Stimulated activated CD4-positive, alpha-beta T cell treated with anti-CD3 and anti-CD28 coated beads, Interleukin-12 subunit alpha, Interleukin-12 subunit beta, amount 100 ng/mL, for 48 hours (primary cell): ENCODE data around the gene CHIT1.

Experiments used
- DNase-seq, 3 donors: peaks; one replicate each; pipeline ENCODE4 v3.0.0-alpha.2; 2020; ENCODE audit warnings: low read depth in 2 of 3, low spot score in 1 of 3

CHIT1 gene

GRCh38 chr1:203175827-203176241, 53.6 kb downstream of the CHIT1 start:
- no peak for DNase-seq

DNA sequence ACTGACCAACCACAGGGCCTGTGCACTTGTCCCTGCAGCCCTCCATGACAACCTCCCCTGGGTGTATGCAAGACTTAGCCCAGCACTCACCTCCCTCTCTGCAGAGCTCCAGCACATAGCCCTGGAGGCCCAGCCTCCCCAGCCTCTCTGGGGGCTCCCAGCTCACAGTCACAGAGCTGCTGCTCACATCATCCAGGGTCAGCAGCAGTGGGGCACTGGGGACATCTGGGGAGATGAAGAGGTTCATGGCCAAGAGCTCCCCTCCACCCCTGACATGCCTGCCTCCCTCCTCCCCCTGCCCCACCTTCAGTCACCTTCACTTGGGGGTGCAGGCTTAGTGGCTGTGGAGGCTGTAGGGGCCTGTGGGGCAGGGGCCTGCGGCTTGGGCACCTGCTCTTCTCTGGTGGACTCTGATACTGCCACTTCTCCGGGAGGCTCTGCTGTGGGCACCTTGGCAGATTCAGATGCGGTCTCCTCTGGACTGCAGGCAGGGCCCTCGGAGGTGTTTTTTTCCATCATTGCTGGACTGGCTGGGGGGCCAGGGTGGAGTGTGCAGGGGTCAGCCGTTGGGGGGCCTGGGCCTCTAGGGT, 54.1 kb downstream of the CHIT1 start, which contains the start of gene MYBPH:
TSS of gene MYBPH (minus strand) at position 590 of the 590 bp plus-strand sequence. CDS start at position 519, 71 bp downstream.
- DNase-seq, result no peak

GRCh38 chr1:203174324-203174985, 55.0 kb downstream of the CHIT1 start:
- DNase-seq, result no peak

DNA sequence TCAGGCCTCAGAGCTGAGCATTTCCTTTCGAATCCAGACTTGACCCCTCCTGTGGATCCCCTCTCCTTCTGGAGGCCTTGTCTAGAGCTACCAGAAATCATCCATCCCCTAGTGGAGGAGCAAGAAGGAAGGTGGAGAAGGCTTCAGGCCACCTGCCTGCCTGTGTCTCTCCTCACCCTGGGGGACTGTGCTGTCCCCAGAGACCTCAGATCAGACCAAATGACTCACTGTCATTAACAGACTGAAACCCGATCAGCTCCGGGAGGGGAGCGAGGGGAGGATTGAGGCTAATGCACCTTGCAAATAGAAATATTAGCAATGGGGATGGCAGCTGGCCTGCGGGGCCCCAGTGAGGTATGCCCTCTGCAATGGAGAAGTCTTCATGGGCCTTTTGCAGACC, 55.9 kb downstream of the CHIT1 start:
- DNase-seq, result no peak

DNA sequence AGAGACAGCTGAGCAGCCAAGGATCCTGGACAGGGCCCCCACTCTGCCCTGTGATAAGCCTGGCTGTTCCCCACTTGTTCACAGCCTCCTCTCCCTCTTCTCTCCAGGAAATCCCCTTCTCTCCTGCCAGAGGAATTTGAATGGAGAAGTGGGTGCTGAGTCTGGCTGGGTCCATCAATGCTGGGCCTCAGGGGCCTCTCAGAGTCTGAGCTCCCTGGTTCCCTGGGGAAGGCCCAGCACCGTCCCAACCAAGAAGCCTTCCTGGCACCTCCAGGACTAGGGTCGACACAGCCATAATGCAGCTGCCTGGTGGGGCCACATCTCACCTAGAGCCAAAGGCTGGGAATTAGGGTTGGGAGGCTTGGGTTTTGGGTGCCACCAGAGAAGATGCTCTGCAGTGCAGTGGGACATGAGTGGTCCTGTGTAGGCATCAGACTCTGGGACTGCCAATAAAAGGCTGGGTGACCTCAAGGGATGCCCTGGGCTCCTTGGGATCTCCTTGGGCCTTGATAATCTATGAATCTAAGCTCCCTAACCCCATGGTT, 56.4 kb downstream of the CHIT1 start:
- no peak for DNase-seq

- DNase-seq, result peak; percentile 25 to 56 (median 41)
Observed at GRCh38 chr1:203172184-203173010, 57.1 kb downstream of the CHIT1 start.

- no peak for DNase-seq
Observed at GRCh38 chr1:203171341-203172183, 57.9 kb downstream of the CHIT1 start.

GRCh38 chr1:203170625-203171330, 58.7 kb downstream of the CHIT1 start:
- DNase-seq, result no peak

- no peak for DNase-seq
Observed at GRCh38 chr1:203169770-203170520, 59.5 kb downstream of the CHIT1 start.

DNA sequence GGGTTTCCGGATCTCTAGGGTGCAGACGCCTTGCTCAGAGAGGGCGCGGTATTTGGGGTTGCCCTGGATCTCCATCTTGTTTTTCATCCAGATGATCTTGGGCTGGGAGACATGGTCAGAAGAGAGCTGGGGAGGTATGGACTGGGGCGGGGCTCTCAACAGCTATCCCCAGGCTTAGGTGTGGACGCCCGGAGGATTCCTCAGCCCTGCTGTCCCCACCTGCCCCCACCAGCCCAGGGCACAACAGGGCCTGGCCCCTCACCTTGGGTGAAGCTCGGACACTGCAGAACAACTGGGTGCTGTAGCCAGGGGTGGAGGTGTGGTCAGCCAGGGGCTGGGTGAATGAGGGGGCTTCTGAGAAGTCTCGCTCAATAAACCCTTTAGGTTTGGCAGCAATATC, 60.5 kb downstream of the CHIT1 start:
- no peak for DNase-seq

GRCh38 chr1:203168256-203168786, 61.2 kb downstream of the CHIT1 start:
- no peak for DNase-seq

DNA sequence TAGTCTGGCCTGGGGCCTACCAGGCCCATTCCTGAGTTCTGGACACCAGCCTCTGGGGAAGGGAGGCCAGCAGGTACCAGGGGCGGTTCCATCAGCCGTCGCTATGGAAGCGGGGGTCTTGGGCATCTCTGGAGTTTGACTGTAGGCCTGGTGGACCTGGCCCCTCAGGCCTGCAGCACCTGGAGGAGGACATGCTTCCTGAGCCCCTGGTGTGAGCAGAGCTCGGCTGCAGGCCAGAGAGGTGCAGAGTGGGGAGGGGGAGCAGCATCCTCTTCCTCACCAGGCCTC, 61.6 kb downstream of the CHIT1 start:
- DNase-seq, result no peak

DNA sequence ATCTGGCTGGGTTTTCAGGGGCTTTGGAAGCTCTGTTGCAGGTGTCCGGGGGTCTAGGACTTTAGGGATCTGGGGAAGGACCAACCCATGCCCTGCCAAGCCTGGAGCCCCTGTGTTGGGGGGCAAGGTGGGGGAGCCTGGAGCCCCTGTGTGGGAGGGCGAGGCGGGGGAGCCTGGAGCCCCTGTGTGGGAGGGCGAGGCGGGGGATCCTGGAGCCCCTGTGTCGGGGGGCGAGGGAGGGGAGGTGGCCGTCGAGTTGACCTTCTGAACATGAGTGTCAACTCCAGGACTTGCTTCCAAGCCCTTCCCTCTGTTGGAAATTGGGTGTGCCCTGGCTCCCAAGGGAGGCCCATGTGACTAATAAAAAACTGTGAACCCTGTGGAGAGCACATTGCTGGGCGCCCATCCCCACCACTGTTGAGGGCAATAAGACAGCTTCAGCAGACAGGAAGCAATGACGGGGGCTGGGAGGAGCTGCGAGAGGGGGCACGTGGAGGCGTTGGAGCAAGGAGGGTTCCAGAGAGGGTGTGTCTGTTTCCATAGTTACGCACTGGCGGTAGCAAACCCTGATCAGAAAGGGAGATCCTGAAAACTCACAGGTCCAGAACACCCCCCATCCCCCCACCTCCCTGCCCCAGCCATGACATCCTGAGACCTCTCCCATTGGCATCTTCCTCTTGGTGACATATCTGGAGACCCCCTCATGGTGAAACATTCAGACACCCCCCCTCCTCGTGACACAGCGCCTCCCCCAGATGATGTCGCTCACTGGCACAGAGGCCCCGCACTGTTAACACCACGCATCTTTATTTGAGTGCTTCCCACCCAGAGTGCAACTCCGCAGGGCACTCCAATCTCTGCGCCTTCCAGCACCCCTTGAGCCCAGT, 62.2 kb downstream of the CHIT1 start:
- no peak for DNase-seq

DNA sequence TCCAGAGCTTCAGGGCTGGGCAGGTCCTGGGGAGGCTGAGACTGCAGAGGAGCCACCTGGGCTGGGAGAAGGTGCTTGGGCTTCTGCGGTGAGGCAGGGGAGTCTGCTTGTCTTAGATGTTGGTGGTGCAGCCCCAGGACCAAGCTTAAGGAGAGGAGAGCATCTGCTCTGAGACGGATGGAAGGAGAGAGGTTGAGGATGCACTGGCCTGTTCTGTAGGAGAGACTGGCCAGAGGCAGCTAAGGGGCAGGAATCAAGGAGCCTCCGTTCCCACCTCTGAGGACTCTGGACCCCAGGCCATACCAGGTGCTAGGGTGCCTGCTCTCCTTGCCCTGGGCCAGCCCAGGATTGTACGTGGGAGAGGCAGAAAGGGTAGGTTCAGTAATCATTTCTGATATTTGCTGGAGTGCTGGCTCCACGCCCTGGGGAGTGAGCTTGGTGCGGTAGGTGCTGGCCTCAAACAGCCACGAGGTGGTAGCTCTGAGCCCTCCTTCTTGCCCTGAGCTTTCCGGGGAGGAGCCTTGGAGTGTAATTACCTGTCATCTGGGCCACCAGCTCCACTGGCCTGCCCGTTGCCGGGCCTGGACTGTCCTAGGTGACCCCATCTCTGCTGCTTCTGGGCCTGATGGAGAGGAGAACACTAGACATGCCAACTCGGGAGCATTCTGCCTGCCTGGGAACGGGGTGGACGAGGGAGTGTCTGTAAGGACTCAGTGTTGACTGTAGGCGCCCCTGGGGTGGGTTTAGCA, 63.1 kb downstream of the CHIT1 start:
- no peak for DNase-seq
